ENCODE results near the gene FAM168A.

Gene FAM168A

DNA sequence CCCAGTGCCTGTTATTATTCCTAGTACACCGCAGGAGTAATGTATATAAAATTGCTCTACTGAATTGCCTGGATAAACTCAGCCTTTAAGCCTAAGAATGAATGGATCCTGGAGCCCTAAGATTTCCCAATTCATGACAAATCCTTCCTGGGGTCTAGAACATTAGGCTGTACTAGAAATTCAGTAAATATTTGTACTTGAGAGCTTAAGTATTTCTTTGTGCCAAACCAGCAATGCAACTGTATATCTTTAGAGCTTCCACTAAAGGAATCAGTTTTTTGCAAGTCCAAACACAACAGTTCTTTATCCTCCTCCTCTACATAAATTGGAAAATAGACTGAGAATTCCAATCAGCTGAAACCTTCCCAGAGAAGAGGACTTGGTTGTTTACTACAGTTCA lies 65.6 kb downstream of the FAM168A start:
- DNase-seq (ENCODE audit: low read depth in 2 of 2) = no peak
- TF ChIP-seq, protein P1, sequence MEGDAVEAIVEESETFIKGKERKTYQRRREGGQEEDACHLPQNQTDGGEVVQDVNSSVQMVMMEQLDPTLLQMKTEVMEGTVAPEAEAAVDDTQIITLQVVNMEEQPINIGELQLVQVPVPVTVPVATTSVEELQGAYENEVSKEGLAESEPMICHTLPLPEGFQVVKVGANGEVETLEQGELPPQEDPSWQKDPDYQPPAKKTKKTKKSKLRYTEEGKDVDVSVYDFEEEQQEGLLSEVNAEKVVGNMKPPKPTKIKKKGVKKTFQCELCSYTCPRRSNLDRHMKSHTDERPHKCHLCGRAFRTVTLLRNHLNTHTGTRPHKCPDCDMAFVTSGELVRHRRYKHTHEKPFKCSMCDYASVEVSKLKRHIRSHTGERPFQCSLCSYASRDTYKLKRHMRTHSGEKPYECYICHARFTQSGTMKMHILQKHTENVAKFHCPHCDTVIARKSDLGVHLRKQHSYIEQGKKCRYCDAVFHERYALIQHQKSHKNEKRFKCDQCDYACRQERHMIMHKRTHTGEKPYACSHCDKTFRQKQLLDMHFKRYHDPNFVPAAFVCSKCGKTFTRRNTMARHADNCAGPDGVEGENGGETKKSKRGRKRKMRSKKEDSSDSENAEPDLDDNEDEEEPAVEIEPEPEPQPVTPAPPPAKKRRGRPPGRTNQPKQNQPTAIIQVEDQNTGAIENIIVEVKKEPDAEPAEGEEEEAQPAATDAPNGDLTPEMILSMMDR (IDR thresholded peaks at IDR 0.05; ENCODE audit: low read depth, low read length) = no peak

DNA sequence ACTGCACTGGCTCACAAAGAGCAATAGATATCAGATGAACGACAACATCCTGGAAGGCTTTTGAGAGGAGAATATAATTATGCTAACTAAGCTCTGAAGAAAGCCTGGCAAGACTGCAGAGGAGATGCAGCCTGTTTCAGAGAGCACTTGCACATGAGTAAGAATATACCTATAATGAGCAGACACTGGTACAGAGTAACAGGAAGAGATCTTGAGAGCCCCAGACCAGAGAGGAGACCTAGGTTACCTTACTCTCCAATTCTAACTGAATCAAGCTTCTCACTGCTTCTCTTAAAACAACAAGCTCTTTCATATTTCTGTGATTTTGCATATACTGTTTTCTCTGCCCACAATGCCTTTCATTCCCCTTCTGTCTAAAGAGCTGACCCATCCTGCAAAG lies 66.5 kb downstream of the FAM168A start:
- DNase-seq (ENCODE audit: low read depth in 2 of 2) = no peak
- TF ChIP-seq, protein P1 (IDR thresholded peaks at IDR 0.05; ENCODE audit: low read depth, low read length) = no peak

More for the DNA sequence above, 65.6 kb downstream of the FAM168A start:
- no peak overlapping the region for H3K4me3 ChIP-seq (replicated peaks in 1 of 2; ENCODE audit: low read depth in 2 of 2, low read length in 2 of 2)

DNA sequence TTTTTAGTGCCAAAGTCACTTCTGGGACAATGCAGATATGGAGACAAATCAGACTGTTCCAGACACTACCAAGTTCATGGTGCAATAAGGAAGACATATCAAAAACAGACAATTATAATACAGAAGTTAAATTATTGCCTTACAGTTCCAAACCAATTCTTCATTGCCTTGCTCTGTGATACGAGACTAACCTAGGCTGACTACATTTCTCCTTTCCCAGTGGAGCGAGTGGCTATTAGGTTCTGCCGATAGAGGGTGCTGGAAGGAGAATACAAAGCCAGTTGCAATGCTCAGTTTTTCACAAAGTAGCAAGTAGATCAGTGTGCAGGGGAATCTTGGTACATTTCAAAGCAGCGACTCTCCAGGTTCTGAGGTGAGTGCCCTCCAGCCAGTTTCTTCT lies 67.8 kb downstream of the FAM168A start:
- no peak for DNase-seq (ENCODE audit: low read depth in 2 of 2)
- TF ChIP-seq, protein P1 (IDR thresholded peaks at IDR 0.05; ENCODE audit: low read depth, low read length) = peak; percentile 41
- no peak overlapping the region for H3K4me3 ChIP-seq (replicated peaks in 1 of 2; ENCODE audit: low read depth in 2 of 2, low read length in 2 of 2)

More for the DNA sequence above, 66.5 kb downstream of the FAM168A start:
- no peak overlapping the region for H3K4me3 ChIP-seq (replicated peaks in 1 of 2; ENCODE audit: low read depth in 2 of 2, low read length in 2 of 2)

DNA sequence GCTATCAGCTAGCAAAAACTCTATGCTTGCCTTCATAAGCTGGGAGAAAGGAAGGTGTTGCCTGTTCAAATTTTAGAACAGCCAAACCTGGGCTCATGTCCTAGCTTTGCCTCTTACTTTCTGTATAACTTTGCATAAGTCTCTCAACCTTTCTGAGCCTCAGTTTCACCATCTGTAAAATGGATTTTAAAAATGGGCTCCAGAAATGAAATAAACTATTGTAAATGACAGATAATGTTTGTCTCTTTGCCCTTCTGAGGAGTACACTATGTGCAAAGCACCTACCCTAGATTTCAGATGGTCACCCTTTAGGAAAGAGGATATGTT lies 68.7 kb downstream of the FAM168A start:
- no peak for DNase-seq (ENCODE audit: low read depth in 2 of 2)

DNA sequence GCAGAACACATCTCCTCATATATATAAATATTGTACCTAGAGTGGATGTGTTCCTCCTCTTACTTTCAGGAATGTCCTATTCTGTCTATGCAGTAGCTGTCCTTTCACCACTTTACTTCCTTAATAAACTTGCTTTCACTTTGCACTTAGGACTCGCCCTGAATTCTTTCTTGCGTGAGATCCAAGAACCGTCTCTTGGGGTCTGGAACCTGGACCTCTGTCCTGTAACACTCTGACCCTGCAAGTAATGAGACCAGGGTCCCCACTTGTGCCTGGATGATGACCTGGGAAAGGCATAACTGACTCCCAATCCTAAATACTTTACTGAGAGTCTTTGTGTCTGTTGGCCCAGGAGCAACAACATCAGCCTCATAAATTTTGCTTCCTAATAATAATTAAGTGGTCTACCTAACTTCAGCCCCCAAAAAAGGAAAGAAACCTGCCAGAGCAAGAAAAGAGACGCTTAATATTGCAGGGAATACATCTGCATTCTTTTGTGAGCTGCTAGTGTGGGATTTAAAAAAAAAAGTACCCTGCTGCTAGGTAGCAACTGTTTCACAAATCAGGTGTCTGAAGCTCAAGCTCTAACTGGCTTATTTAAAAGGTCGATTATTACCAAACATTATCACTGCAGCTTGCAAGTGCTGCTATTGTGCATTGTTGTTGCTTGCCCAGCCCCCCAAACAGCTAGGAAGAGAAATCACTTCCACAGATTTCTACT lies 69.3 kb downstream of the FAM168A start:
- TF ChIP-seq, protein P1 (IDR thresholded peaks at IDR 0.05; ENCODE audit: low read depth, low read length) = no peak
- no peak overlapping the region for H3K4me3 ChIP-seq (replicated peaks in 1 of 2; ENCODE audit: low read depth in 2 of 2, low read length in 2 of 2)
- peak; percentile 22 to 27 for DNase-seq (ENCODE audit: low read depth in 2 of 2)

More for the DNA sequence above, 68.7 kb downstream of the FAM168A start:
- no peak overlapping the region for H3K4me3 ChIP-seq (replicated peaks in 1 of 2; ENCODE audit: low read depth in 2 of 2, low read length in 2 of 2)
- TF ChIP-seq, protein P1 (IDR thresholded peaks at IDR 0.05; ENCODE audit: low read depth, low read length) = no peak

DNA sequence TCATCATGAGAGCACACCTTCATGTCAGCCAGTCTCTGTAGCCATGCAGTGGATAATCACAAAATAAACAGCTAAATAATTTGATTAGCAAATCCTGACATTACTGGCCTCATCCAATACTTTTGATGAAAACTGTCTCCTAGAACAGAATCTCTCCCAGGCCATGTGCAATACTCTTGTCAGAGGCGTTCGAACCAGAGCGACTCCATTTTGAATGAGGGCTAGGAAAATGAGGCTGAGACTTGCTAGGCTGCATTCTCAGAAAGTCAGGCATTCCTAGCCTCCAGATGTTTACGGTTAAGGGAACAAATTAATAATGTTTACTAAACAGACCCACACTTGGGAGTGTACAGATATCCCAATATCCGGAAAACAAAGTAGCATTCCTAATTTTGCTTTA lies 69.9 kb downstream of the FAM168A start:
- TF ChIP-seq, protein P1 (IDR thresholded peaks at IDR 0.05; ENCODE audit: low read depth, low read length) = no peak
- no peak for DNase-seq (ENCODE audit: low read depth in 2 of 2)
- H3K4me3 ChIP-seq (replicated peaks in 1 of 2; ENCODE audit: low read depth in 2 of 2, low read length in 2 of 2) = no peak overlapping the region

DNA sequence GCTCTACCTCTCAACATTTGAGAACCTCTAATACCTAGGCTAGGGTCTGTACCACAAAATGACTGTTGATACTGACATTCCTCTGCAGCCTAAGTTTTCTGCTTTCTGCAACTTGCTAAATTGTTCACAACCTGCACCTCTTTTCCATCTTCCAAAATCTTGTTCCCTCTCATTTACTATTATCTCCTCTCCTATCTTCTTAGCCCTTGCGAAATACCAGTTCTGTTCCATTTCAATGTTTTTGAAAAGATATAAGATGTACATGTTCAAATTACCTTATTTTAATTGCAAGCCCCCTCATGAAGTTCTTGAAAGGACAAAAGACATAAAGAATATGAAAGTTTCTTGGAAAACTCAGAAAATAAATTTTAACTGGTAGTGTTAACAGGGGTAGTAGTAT lies 72.3 kb downstream of the FAM168A start:
- DNase-seq (ENCODE audit: low read depth in 2 of 2) = no peak
- TF ChIP-seq, protein P1 (IDR thresholded peaks at IDR 0.05; ENCODE audit: low read depth, low read length) = no peak
- no peak overlapping the region for H3K4me3 ChIP-seq (replicated peaks in 1 of 2; ENCODE audit: low read depth in 2 of 2, low read length in 2 of 2)
